HUES6 (cell line): ENCODE data around the gene TENM4.

Experiments used
- H3K27ac ChIP-seq: 2 replicates; pipeline ENCODE4 v1.7.0; 2013; ENCODE audit warnings: low read depth, mild to moderate bottlenecking, low read length, inconsistent platforms
- H3K27me3 ChIP-seq: 2 replicates; pipeline ENCODE4 v1.6.1; 2013; ENCODE audit warnings: low read length; ENCODE audit not compliant: control insufficient read depth, insufficient read depth
- H3K36me3 ChIP-seq: 2 replicates; pipeline ENCODE4 v1.6.1; 2013; ENCODE audit warnings: low read length; ENCODE audit not compliant: control insufficient read depth, insufficient read depth
- H3K4me1 ChIP-seq: 2 replicates; pipeline ENCODE4 v1.6.1; 2013; ENCODE audit warnings: low read length; ENCODE audit not compliant: control insufficient read depth, insufficient read depth
- H3K4me3 ChIP-seq: 2 replicates; pipeline ENCODE4 v1.5.1; 2013; ENCODE audit warnings: low read depth, low read length
- H3K9ac ChIP-seq: one replicate; pipeline ENCODE4 v1.6.1; 2013; ENCODE audit warnings: mild to moderate bottlenecking, low read length
- H3K9me3 ChIP-seq: 2 replicates; pipeline ENCODE4 v1.6.1; 2013; ENCODE audit warnings: low read depth, low read length; ENCODE audit not compliant: control insufficient read depth, insufficient read depth

TENM4 gene

DNA sequence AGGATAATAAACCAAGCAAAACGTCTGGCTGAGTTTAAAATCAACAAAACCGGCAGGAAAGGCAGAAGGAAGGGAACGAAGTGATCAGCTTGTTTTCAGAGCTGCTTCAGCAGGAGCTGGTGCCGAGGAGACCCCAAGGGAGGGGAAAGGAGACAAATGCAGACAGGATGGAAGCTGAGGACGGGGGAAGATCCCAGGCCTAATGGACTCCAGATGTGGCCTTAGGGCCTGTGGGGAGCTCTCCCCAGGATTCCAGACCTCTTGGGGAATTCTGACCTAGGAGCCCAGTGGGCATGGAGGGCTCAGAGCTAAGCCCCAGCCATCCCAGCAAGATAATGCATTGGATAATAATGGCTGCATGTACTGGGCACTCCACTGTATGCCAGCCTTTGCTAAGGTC, 654.7 kb downstream of the TENM4 start:
- Histone ChIP-seq H3K4me3 (no peak overlapping the region), H3K9me3 (no peaks in the 10 kb centered on the region), H3K9ac (no peak overlapping the region), H3K4me1 (peaks cover 14% of the 10 kb centered on the region), H3K27ac (no peak overlapping the region), H3K27me3 (no peaks in the 10 kb centered on the region), H3K36me3 (no peaks in the 10 kb centered on the region)

DNA sequence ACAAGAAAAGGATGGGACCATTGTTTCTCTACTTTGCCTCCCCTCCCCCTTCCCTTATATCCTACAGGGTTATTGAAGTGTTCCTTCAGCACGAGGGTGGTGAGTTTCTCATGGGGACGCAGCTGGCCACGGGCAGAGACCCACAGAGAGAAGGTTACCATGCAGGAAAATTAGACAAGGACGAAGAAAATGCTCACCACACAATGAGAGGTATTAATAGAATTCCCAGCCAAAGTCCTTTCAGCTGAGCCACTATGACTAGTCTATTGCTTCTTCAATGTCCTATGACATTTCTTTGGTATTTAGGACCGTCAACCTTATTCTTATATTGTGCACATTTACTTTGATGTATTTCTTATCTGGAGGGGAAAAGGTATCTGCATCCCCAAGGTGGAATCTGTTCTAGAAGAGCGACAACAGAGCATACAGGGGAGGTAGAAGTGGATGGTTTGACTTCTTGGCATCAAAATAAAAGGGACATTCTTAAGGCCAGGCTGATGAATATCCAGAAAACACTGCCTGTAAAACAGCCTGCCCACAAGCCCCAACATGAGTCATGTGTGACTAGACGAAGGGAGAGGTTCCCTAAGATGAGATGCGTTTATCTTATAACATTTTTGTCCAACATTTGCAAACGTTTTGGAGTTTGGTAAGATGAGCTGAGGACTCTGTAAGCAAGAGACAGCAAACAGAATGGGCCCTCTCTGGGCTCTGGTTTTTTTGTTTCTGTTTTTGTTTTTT, 656.3 kb downstream of the TENM4 start:
- Histone ChIP-seq H3K9me3 (no peaks in the 10 kb centered on the region), H3K27ac (no peak overlapping the region), H3K4me1 (peaks cover 14% of the 10 kb centered on the region), H3K9ac (no peak overlapping the region), H3K36me3 (no peaks in the 10 kb centered on the region), H3K4me3 (no peak overlapping the region), H3K27me3 (no peaks in the 10 kb centered on the region)

DNA sequence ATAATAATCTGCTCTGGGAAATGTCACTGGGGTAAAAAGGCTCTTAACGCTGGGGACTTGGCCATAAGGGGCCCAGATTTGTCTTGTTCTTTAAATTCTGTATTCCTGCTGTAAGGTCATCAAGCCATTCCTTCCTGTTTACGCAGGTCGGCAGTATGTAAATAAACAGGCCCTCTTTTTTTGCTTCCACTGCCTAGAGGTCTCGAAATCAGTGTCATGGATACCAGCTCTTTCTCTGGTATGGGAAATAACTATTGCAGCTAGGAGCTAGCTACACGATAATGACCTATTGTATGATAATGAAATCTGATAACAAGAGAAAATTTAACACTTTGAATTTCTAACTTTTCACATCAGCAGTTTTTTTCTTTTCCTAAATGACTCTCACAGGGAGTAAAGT, 657.0 kb downstream of the TENM4 start:
- Histone ChIP-seq H3K9ac (no peak overlapping the region), H3K27me3 (no peaks in the 10 kb centered on the region), H3K9me3 (no peaks in the 10 kb centered on the region), H3K27ac (no peak overlapping the region), H3K4me3 (no peak overlapping the region), H3K4me1 (peaks cover 14% of the 10 kb centered on the region), H3K36me3 (no peaks in the 10 kb centered on the region)

DNA sequence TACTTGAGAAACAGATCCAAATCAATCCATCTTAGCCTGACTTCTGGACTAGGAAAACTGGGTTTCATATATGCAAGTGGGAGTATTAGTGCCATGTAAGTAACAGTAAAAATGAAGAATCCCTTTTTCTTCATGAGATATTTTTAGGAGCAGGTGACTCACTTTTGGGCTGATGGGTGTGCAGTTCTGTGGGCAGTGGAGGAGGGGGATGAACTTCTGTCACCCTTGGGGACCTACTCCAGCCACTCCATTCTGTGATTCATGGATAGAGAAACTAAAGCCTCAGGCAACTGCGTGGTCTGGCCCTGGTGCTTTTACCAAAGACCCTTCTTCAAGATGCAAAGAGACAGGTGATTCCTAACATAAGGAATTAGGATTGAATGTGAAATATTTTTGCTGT, 657.5 kb downstream of the TENM4 start:
- H3K9ac ChIP-seq, result no peak overlapping the region
- H3K4me3 ChIP-seq, result no peak overlapping the region
- no peaks in the 10 kb centered on the region for H3K36me3 ChIP-seq
- H3K4me1 ChIP-seq, result peaks cover 14% of the 10 kb centered on the region
- H3K27ac ChIP-seq, result no peak overlapping the region
- no peaks in the 10 kb centered on the region for H3K27me3 ChIP-seq
- H3K9me3 ChIP-seq, result no peaks in the 10 kb centered on the region

DNA sequence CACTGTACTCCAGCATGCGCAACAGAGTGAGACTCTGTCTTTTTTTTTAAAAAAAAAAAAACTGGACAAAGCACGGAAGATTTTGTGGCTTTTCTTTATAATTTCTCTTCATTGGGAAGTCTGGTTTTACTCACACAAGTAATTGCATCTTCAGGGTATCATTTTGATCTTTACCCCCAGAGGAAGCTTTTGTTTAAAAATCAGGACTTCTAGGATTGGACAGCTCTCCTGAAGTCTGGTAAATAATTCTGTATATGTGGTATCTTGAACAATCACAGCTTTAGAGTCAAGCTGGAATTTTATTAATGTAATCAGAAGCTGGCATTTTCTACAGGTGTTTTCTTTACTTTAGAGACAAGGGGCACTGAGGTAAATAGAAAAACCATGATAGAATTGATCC, 658.1 kb downstream of the TENM4 start:
- H3K4me1 ChIP-seq, result peaks cover 14% of the 10 kb centered on the region
- H3K27ac ChIP-seq, result no peak overlapping the region
- H3K27me3 ChIP-seq, result no peaks in the 10 kb centered on the region

DNA sequence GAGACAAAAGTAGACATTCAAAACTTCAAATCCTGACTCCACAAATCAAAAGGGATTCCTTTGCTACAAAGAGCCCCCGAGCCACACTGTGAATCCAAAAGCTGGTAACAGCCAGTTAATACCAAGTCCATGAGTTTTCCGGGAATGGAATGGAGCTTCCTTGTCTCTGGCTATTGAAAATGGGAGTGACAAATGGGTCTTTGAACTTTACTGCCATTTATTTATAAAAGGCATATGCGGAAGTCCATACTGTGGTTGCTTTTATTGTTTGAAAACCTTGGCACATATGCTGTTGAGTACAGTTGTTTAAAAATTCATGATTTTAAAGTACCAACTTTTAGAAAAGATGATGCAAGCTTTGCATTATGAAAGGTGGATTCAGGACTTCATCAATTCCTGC, 659.9 kb downstream of the TENM4 start:
- no peak overlapping the region for H3K9ac ChIP-seq

More for the DNA sequence above, 658.1 kb downstream of the TENM4 start:
- Histone ChIP-seq H3K4me3 (no peak overlapping the region), H3K9ac (no peak overlapping the region), H3K36me3 (no peaks in the 10 kb centered on the region), H3K9me3 (no peaks in the 10 kb centered on the region)

DNA sequence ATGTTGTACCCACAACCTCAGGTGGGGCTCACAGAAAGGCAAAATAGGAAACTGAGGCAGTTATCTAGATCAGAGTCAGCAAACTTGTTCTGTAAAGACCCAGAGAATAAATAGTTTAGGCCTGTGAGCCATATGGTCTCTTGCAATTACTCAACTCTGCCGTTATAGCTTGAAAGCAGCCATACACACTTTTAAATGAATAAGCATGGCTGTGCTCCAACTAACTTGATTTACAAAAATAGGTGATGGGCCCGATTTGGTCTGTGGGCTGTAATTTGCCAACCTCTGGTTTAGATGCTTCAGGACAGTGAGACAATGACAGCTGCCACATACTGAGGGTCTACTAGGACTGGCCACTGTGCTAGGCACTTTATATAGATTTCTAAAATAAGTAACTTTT, 667.3 kb downstream of the TENM4 start:
- no peaks in the 10 kb centered on the region for H3K36me3 ChIP-seq
- no peaks in the 10 kb centered on the region for H3K27me3 ChIP-seq
- H3K4me3 ChIP-seq, result no peak overlapping the region
- H3K9ac ChIP-seq, result no peak overlapping the region
- no peak overlapping the region for H3K27ac ChIP-seq
- no peaks in the 10 kb centered on the region for H3K4me1 ChIP-seq
- H3K9me3 ChIP-seq, result no peaks in the 10 kb centered on the region

More for the DNA sequence above, 659.9 kb downstream of the TENM4 start:
- H3K27me3 ChIP-seq, result no peaks in the 10 kb centered on the region
- H3K36me3 ChIP-seq, result no peaks in the 10 kb centered on the region
- H3K4me1 ChIP-seq, result peaks cover 14% of the 10 kb centered on the region
- H3K27ac ChIP-seq, result no peak overlapping the region
- no peak overlapping the region for H3K4me3 ChIP-seq
- H3K9me3 ChIP-seq, result no peaks in the 10 kb centered on the region

DNA sequence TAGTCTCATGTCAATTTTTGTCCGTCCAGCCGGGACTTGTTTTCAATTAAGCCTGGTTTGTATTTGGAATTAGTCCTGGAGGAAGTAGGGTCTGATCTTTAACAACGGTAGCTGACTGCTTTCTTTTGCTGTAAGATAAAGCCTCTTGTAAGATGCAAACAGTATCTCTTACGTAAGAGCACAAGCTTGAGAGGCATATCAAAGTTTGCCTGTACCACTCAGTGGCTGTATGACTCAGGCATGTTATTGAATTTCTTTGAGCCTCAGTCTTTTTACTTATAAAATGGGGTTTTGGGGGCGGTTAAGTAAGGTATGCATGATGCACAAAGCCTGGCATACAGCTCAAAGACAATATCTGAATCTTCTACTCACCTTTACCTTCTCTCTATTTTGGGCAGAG, 667.8 kb downstream of the TENM4 start:
- H3K27ac ChIP-seq, result no peak overlapping the region
- H3K4me1 ChIP-seq, result no peaks in the 10 kb centered on the region
- no peaks in the 10 kb centered on the region for H3K9me3 ChIP-seq
- no peaks in the 10 kb centered on the region for H3K27me3 ChIP-seq
- H3K36me3 ChIP-seq, result no peaks in the 10 kb centered on the region
- no peak overlapping the region for H3K4me3 ChIP-seq
- H3K9ac ChIP-seq, result no peak overlapping the region

DNA sequence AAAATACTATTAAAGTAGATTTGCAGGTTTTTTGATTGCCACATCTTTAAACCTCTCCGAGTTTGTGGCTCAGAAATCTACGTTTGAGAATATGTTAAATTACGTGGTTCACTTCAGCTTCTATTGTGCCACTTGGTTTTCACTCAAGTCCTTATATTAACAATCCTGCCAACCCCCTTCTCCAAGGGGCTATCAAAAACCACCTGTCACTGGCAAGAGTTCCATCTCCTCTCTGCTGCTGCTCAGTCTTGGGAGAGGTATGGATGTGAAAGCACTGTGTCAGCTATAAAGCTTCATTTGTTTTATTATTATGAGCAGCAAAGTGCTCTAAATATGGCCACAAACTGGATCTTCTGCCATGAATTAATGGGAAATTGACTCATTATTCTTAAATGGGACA, 668.6 kb downstream of the TENM4 start:
- no peak overlapping the region for H3K9ac ChIP-seq
- no peaks in the 10 kb centered on the region for H3K9me3 ChIP-seq
- H3K4me3 ChIP-seq, result no peak overlapping the region
- H3K36me3 ChIP-seq, result no peaks in the 10 kb centered on the region
- no peak overlapping the region for H3K27ac ChIP-seq
- no peaks in the 10 kb centered on the region for H3K27me3 ChIP-seq
- H3K4me1 ChIP-seq, result no peaks in the 10 kb centered on the region

DNA sequence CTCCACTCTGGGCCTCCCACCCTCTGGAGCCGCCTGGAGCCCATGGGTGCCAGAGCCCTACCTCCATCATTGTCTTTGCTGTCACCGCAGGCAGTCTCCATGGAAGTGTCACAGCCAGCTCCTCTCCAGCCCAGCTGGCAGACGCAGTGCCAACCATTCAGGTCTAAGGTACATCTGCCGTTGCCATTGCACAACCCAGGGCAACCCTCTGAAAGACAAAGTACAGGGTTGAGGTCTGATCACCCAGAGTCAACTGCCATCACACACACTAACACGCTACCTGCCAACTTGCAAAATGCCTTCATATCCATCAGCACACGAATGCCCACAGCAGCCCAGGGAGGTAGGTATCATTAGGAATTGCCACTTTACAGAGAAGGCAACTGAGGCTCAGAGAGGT, 669.9 kb downstream of the TENM4 start:
- Histone ChIP-seq H3K27ac (no peak overlapping the region), H3K4me3 (no peak overlapping the region), H3K9ac (no peak overlapping the region), H3K27me3 (no peaks in the 10 kb centered on the region), H3K9me3 (no peaks in the 10 kb centered on the region), H3K36me3 (no peaks in the 10 kb centered on the region), H3K4me1 (no peaks in the 10 kb centered on the region)

DNA sequence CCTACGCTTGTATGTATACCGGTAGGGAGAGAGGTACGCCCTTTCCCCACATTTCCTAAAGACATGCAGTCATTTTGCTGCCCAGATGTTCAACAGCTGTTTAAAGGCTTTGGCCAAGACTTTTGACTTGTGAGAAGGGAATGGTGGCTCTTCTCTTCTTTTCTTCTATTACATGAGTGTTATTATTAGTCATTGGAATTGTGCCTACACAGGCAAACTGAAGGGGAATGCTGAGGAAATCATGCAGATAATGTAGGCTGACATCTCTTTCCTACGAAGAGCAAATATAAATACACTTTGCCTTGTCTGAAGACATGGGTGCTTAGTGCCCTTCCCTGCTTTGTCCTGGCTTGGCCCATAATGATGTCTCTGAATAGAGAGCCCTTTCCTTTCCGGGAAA, 671.9 kb downstream of the TENM4 start:
- H3K27me3 ChIP-seq, result no peaks in the 10 kb centered on the region
- H3K27ac ChIP-seq, result no peak overlapping the region
- no peak overlapping the region for H3K9ac ChIP-seq
- H3K4me1 ChIP-seq, result no peaks in the 10 kb centered on the region
- no peak overlapping the region for H3K4me3 ChIP-seq
- H3K9me3 ChIP-seq, result no peaks in the 10 kb centered on the region
- H3K36me3 ChIP-seq, result no peaks in the 10 kb centered on the region
